ENCODE data around the gene UCP2.

Gene UCP2, protein sequence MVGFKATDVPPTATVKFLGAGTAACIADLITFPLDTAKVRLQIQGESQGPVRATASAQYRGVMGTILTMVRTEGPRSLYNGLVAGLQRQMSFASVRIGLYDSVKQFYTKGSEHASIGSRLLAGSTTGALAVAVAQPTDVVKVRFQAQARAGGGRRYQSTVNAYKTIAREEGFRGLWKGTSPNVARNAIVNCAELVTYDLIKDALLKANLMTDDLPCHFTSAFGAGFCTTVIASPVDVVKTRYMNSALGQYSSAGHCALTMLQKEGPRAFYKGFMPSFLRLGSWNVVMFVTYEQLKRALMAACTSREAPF

DNA sequence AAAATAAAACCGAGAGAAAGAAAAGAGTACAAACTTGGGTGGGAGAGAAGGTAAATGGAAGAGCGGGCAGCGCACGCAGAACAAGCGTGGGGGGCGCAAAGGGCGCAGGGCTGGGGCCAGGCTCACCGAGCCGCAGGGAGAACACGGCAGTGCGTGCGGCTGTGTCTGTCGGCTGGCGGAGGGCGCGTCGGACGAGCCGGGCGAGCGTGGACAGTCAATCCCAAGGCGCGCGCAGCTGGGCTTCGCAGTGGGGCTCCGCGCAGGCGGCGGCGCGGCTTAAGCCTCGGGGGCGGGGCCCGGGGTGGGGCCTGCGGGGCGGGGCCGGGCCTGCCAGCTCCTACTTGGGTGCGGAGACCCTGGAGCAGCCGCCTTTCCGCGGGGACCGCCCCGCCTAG lies at the start of gene UCP2:
Gene UCP2, minus strand, starts transcription at position 249 of the 395 bp plus-strand sequence. CDS start 4,465 bp downstream, outside the sequence.
- peak; percentile 77 to 82 for DNase-seq

DNA sequence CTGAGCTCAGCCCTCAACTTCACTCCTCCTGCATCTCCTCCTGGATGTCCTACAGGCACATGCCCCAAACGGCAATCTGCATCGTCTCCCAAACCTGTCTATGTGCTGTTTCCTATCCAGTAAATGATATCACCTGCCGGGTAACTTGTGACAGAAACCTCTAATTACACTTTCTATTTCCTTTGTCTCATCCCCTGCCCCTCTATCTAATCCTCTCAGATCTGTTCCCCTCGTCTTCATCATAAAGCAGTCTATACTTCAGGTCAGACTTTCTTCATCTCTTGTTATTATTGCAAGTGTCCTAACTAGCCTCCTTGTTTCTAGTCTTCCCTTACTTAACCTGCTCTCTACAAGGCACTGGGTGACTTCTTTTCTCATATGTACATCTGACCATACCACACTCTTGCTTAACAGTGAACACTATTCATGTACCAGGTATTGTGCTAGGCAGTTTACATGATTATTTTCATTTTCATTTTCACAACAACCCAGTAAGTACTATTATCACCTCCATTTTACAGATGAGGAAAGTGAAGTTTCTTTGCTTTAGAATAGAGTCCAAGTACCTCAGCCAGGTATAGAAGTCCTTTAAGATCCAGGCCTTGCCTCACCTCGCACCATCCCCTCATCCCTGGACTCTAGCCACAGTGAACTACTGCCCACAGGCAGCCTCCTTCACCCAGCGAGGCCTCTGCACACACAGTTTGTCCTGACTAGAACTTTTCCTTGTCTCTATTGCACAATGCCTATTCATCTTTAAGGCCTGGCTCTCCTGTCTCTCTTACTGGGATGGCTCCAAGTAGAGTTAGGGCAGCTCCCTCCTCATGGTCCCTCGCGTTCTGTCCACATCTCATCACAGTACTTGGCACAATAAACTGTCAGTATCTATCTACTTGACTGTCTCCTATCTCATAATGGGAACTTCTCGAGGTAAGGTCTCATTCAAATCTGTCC lies 48.4 kb upstream of the UCP2 start:
- DNase-seq = no peak

DNA sequence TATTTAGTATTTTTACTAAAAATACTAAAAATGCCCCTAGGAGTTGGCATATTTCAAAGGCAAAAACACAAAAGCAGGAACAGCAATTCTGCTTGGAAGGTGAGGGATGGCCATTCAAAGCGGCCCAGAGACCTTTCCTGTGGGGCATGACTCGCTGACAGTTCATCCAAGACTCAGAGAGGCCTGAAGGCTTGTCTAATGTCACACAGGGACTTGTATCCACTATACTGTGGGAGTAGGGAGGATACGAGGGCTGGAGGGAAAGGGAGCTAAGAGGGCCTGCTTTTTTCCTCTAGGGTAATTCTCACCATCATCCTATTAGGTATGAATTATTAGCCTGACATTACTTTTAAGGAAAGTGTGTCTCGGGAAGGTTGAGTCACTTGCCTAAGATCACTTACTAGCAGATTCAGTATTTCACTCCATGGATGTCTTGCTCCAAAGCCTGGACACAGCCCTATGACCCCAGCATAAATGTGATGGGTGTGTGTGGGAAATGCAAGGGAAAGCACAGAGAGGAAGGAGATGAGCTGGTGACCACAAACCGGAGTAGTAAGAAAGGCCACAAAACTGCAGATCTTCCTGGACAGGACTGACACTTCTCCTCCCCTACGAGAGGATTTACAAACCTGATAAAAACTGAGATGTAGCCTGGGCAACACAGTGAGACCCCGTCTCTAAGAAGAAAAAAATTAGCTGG lies 43.0 kb upstream of the UCP2 start:
- DNase-seq = peak; percentile 86 to 92

DNA sequence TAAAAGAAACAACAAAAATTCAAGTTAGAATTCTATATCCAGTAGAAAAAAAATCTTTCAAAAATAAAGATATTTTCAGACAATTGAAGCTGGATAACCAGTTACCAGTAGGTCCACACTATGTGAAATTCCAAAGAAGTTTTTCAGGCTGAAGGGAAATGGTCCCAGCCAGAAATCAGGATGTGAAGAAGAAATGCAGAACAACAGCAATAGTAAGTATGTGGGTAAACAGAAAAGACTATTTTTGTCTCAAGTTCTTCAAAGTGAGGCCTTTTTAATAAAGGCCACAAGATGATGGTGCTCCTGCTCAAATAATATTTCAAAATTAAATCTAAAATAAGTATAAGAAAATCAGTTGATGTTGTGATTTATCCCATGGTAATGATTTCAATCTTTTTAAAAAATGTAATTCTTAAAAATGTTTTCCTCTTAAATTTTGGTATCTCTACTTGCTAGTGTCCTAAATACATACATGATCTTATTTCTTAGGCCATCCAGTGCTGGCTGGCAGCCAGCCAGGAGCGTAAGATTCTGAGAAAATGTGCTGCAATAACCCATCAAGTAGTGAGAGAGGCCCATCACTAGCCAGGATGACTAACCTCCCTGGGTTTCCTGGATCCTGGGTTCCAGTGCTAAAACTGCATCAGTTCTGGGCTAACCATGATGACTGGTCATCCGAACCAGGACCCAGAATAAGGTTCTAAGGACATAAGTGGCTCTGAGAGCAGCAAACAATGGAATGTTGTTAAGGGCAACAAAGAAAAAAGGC lies 41.8 kb upstream of the UCP2 start:
- peak; percentile 66 to 89 for DNase-seq

DNA sequence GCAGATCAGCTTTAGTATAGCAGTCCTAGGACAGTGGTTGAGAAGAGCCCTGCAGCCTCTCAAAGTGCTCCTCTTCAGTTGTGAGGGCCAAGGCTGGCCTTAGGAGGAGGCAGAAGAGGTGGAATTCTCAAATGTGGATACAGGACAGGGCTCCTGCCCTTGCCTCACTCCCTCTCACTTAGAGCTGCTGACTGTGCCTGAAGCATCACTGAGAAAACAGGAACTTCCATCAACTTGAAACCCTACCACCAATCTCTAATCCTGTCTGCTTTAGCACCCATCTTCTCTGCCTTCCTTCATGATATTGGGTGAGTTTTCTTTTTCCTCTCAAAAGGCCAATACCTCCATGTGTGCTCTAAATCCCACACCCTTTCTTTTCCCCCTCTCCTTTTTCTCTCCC lies 40.6 kb upstream of the UCP2 start:
- peak; percentile 48 to 51 for DNase-seq

DNA sequence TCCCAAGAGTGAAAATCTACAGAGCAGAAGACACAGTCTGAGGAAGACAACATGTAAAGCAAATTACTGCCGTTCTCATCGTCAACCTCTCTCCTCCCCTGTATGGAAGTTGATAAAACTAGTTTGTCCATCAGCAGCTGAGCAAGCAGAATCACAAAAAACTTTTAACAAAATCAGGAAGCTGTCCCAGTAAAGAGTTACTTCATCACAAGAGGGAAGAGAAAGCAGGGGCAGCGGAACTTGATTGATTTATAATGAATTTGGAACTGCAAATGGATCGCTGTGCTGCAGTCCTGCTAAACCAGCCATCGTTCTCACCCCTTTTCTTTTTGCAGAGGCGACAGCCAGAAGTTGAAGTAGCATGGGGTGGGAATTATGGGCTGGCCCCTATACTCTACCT lies 39.9 kb upstream of the UCP2 start:
- DNase-seq = peak; percentile 63 to 78

DNA sequence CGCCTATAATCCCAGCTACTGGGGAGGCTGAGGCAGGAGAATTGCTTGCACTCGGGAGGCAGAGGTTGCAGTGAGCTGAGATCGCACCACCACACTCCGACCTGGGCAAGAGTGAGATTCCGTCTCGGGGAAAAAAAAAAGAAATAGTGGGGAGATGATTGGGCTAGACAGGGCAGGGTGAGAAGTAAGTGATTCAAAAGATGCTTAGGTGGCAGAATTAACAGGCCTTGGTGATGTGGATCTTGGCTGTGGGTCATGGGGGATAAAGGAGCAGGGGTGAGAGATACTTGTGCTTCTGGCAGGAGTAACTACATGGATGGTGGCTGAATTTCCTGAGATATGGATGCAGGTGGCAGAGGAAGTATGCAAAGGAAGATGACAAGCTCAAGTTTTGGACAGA lies 39.4 kb upstream of the UCP2 start:
- no peak for DNase-seq

DNA sequence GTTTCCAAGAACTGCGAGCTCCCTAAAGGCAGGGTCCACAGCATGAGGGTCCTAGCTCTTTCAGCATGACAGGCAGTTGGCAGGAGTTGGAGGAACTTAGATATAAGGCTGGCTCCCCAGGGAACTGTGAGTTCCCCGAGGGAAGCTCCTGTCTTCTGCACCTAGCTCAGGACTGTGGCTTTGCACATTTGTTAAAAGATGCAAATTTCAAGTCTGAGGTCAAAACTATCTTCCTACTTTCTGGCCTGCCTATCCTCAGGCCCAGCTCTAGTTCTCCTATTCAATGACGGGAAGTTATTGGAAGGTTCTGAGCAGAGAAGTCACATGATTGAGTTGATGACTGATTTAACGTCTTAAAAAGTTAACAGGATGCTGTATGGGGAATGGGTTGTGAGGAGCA lies 37.9 kb upstream of the UCP2 start:
- DNase-seq = peak; percentile 81 to 86

DNA sequence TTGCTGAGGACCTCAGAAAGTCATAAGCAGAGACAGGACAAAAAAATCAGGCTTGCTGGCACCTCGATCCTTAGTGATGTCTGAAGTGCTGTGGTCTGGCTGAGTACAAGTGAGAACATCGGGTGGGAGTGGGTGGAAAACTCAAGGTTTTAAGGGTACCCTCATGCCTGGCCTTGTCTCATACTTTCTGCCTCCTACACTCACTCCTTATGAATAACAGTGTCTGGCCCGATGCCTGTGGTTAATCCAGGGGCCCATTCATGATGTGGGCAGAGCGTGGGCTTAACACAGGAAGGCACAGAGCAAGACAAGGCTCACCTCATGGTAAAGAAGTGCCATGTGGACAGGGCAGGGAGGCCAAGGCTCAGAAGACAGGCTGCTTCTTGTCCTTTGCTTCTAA lies 37.2 kb upstream of the UCP2 start:
- DNase-seq = peak; percentile 32 to 70

DNA sequence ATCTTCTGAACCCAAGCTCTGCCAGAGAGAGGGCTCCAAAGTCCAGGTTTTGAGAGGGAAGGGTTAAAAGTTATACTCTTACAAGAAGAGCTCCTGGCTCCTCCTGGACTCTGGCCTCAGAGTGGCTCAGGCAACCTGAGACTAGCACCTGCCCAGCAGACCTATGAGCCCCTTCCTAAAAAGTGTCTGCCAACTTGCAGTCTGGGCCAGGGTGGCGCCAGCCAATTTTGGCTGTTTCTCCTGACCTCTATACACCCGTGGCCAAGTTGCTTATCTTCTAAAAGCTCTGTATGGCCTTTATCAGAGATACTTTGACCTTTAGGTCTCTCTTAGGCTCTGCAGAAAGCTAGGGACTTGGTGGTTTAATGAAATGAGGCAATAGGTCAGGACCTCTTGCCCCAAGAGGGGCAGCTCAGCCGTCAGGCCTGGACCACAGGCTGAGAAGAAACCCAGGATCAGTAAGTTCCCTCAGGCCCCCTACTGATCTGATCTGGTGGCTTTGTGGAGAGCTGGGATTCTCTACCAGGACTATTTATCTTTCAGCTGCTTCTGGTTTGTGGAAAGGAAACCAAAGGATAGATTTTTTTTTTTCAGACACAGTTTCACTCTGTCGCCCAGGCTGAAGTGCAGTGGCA lies 36.6 kb upstream of the UCP2 start:
- DNase-seq = no peak

DNA sequence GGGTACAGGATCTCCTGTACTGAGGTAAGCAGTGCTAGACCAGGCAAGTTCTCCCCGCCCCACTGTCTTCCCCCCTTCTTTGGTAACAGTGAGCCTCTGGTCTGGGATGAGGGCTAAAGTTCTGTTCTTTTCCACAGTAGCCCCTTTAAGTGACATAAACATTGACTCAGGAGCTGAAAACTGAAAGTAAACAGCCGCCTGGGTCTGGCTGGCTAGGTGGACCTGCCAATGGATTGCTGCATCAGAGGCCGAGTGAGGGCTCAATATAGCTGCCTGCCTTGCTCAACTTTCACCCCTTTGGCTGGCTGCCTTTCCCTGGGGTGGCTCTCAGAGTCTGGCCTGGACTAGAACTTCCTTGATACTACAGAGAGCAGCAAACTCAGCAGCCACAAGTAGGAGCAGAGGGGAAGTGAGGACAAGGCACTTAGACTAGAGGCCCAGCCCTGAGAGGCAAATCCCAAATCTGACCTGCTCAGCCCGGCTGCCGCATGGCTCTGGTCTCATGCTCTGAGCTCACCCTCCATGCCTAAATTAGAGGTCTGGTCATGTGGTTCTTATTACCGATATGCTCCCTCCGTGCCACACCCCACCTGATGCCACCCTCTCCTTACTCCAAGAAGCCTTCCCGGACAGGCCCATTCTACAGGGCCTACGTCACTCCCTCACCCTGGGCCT lies 35.8 kb upstream of the UCP2 start:
- peak; percentile 84 to 91 for DNase-seq

DNA sequence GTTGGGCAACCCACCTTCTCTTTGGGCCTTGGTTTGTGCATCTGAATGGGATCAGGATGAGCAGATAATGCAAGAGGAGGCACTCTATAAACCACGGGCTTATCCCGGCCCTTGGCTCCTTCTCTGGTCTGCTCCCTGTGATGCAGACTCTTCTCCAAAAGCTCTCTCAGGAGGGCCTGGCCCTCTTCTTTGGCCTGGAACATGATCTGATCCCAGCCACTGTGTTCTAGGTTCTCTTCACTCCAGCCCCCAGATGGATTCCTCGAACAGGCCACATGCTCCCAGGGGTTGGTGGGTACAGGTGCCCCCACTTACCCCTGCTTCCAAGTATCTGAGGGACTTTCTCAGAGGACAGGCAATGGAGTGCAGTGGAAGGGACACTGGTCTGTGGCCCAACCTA lies 35.0 kb upstream of the UCP2 start:
- DNase-seq = no peak

DNA sequence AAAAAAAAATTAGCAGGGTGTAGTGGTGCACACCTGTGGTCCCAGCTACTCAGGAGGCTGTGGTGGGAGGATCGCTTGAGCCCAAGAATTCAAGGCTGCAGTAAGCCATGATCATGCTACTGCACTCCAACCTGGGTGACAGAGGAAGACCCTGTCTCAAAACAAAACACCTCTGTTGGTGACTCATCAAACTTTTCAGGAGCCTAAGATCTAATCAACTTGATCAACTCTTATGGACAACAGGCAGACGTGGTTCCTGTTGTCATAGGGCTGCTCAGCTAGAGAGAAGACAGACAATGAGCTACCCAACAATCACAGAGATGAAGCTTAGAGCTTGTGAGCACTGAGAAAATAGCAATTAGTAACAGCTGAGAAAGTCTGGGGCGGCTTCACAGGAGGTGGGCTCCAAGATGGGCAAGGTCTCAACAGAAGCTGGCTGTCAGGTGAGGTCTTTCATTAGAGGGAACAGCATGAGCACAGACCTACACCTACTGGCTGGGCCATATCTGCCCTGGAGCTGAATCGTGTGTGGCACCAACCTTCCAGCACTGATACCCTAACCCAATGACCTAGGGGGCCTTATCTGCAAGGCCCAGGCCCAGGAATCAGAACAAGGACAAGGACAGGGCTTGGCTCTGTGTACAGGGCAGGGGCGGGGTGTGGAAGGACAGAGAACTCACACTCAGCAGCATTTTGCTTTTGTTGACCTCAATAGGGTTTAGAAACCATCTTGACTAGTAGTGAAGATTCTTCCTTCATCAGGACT lies 33.5 kb upstream of the UCP2 start:
- no peak for DNase-seq

DNA sequence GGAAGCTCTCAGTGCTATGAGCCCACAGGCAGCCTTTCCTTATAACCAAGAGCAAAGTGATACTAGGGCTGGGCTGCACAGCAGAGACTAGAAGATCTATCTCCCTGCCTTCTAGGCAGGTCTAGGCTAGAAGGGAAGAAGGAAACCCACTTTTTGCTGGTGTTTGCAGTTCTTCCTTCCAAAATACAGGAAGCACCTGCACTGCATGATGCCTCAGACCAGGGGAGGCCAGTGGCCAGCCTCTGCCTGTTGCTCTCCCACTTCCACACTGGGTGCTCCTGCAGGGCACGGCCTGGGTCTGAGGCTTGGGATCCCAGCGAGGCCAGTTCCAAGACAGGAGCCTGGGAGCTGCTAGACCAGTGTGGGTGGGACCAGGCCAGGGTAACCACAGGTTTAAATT lies 32.2 kb upstream of the UCP2 start:
- DNase-seq = no peak

DNA sequence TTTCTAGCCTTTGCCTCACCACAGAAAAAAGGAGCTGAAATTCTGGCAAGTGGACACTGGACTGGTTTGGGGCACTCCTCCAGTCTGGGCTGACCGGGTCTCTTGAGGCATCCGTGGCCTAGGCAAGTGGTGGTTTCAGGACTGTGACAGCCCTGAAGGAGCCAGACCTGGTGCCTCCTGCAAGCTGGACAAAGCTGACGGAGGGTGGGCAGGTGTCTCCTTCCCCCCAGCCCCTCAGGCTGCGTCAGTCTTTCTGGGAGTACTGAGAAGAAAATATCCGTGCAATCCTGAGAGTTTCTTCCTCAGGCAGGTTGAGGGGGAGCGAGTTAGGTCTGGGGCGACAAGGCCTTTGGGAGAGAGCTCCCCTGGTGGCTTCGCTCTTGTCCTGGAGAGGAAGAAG lies 30.5 kb upstream of the UCP2 start:
- DNase-seq = no peak

DNA sequence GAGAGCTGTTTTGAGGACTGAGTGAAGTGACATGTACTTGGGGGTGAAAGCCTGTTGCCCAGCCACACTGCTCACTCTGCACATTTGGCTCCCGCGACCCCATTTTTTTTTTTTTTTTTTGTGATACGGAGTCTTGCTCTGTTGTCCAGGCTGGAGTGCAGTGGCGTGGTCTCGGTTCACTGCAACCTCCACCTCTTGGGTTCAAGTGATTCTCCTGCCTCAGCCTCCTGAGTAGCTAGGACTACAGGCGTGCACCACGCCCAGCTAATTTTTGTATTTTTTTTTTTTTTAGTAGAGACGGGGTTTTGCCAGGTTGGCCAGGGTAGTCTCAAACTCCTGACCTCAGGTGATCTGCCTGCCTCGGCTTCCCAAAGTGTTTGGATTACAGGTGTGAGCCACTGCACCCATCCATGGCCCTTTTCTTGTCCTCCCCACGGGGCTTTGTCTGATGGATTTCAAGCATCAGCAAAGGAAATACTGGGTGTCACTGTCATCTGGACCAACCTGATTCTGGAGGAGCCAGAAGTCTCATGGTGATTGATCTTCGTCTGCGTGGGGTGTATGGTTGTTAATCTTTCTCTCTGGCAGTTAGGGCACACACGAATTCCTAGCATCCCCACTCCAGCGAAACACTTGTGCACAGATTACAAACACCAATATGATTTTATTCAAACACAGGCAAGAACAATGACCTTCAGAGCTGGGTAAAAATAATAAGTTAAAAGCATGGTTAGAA lies 29.6 kb upstream of the UCP2 start:
- no peak for DNase-seq

DNA sequence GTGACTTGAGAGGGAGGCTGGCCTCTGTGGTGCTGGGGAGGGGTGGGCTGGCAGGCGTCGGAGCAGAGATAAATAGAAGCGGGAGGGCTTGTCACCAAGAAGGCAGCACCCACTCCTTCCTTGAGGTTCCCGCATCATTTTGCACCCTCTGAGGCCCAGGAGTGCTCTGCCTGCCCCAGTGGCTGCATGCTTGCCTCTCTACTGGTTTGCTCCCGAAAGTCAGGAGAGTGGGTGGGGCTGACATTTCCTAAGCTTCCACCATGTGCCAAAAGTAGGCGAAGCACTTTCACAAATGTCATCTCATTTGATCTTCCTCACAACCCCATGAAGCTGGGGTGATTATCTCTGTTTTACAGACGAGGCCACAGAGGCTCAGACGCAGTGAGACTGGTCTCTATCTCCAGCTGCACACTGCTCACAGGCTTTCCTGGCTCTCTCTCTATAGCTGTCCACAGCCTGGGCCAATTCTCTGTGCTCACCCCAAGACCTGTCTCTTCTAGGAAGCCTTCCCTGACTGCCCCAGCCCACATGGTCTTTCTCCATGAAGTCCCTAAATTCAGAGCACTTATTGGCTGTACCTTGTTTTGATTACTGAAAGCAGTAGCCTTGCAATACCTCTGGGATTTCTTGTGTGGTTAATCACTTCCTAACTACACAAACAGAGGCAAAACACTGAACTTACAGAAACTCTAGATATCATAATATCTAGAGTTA lies 28.9 kb upstream of the UCP2 start:
- peak in 1 of 2 donors; percentile 45 for DNase-seq

DNA sequence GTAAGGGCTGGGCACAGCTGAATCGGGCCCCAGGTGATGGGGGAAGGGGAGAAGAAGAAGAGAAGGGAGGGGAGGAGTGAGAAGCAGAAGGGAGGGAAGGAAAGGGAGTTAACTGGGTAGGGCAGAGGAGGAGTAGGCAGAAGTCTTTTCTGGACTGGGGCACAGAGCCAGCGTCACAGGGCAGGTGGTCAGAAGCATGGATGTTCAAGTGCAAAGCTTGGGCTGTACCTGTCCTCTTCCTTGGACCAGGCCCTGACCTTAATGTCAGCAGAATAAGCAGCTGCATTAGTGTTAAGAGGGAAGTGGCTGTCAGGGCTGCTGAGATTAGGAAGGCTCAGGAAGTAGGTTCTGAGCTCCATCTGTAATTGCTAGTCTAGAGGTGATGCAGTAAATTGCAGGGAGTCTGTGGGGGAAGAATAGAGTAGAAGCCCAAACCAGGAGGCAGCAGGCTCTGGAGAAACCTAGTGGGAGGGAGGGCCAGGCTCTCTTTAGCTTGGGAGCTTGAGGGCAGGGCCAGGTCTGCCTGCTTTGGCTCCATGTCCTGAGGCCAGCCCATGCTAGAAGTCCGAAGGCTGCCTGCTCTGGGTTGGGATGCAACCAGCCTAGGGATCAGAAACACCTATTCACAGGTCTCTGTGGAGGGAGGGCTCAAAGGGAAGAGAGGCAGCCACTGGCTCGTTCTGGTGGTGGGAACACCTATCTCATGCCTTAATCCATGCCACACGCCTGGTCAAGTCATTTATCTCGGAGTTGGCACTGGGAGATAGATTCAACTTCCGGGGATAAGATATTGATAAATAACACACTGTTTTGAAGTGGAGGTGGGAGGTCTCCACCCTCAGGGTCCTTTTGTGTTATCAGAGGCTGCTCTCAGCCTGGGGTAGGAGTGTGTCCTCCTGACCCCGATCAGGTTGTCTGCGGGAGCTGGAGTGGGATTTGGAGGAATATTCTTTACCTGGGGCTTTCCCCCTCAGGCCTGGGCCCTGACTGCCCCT lies 28.0 kb upstream of the UCP2 start:
- no peak for DNase-seq

Measured in inflammatory macrophage treated with lipopolysaccharide for 1 hour (primary cell).